Bone marrow (tissue), 2 donors: Measurements from ENCODE around the gene PDCD4.
A peak's percentile ranks its signal among the peaks of the same experiment; 100 is the strongest.
"Not testable (repeated sequence)": the region's sequence is repeated elsewhere in the genome, so short reads cannot be mapped to it uniquely, and the experiment has no call there.

Source experiments
- DNase-seq, 2 donors: peaks; one replicate each; lab custom pipeline; 2025; lab: John Stamatoyannopoulos, UW

PDCD4 gene

GRCh38 chr10:110883924-110884323 is 12.2 kb downstream of the PDCD4 start:
- no peak for DNase-seq

GRCh38 chr10:110885932-110886674 is 14.4 kb downstream of the PDCD4 start:
- DNase-seq: no peak

GRCh38 chr10:110887560-110887959 is 15.8 kb downstream of the PDCD4 start:
- DNase-seq: no peak

- no peak for DNase-seq
These were observed 21.0 kb downstream of the PDCD4 start for GRCh38 chr10:110892602-110893288.

- peak in 1 of 2 donors; percentile 45 for DNase-seq
These were observed 21.9 kb downstream of the PDCD4 start for GRCh38 chr10:110893559-110894179.

- no peak for DNase-seq
These were observed 25.5 kb downstream of the PDCD4 start for GRCh38 chr10:110897184-110897583.

GRCh38 chr10:110898391-110898790 is 26.7 kb downstream of the PDCD4 start:
- no peak for DNase-seq

GRCh38 chr10:110900983-110901382 is 29.3 kb downstream of the PDCD4 start:
- no peak for DNase-seq

GRCh38 chr10:110901954-110902819 is 30.5 kb downstream of the PDCD4 start:
- DNase-seq: no peak

GRCh38 chr10:110903280-110904278 is 31.9 kb downstream of the PDCD4 start:
- DNase-seq: no peak

- no peak for DNase-seq
These were observed 38.4 kb downstream of the PDCD4 start for GRCh38 chr10:110910138-110910537.

GRCh38 chr10:110912374-110912773 is 40.6 kb downstream of the PDCD4 start:
- no peak for DNase-seq

GRCh38 chr10:110914431-110914830 is 42.7 kb downstream of the PDCD4 start:
- DNase-seq: no peak

GRCh38 chr10:110915035-110915434 is 43.3 kb downstream of the PDCD4 start:
- no peak for DNase-seq

- not testable (repeated sequence) for DNase-seq
These were observed 43.9 kb downstream of the PDCD4 start for GRCh38 chr10:110915600-110915999.

GRCh38 chr10:110916554-110917346 is 45.0 kb downstream of the PDCD4 start:
- no peak for DNase-seq

- peak in 1 of 2 donors; percentile 89 for DNase-seq
These were observed 46.5 kb downstream of the PDCD4 start for GRCh38 chr10:110918269-110918642.

GRCh38 chr10:110918643-110919348 is 47.1 kb downstream of the PDCD4 start, which contains the start of gene BBIP1:
Gene BBIP1 (minus strand): TSS chr10:110919180. CDS start chr10:110918157, 1,023 bp downstream.
- peak; percentile 97 to 100 for DNase-seq

GRCh38 chr10:110919349-110919931 is 47.7 kb downstream of the PDCD4 start, which contains the start of gene SHOC2:
Gene SHOC2 (plus strand): TSS chr10:110919604. CDS start chr10:110964359, 44,755 bp downstream.
- DNase-seq: peak in 1 of 2 donors; percentile 88
